ENCODE results near the gene KCNN3. TPM values are rescaled to one million over a fixed set of nuclear protein-coding genes. Genes with fewer than 3 reads are reported as not detected.

Gene KCNN3
- total RNA-seq, 1 donor from 2014 or later, result 0.07 TPM

DNA sequence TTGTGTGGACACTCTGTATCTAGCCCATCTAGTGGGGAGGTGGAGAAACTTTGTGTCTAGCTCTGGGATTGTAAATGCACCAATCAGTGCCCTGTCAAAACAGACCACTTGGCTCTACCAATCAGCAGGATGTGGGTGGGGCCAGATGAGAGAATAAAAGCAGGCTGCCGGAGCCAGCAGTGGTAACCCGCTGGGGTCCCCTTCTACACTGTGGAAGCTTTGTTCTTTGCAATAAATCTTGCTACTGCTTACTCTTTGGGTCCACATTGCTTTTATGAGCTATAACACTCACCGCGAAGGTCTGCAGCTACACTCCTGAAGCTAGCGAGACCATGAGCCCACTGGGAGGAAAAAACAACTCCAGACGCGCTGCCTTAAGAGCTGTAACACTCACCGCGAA, 198.7 kb downstream of the KCNN3 start:
- intact Hi-C loops (cut with micrococcal nuclease), result loop anchor here (5.0 kb wide), 1 partner anchor 189 kb away; no protein-coding TSS in a partner anchor

DNA sequence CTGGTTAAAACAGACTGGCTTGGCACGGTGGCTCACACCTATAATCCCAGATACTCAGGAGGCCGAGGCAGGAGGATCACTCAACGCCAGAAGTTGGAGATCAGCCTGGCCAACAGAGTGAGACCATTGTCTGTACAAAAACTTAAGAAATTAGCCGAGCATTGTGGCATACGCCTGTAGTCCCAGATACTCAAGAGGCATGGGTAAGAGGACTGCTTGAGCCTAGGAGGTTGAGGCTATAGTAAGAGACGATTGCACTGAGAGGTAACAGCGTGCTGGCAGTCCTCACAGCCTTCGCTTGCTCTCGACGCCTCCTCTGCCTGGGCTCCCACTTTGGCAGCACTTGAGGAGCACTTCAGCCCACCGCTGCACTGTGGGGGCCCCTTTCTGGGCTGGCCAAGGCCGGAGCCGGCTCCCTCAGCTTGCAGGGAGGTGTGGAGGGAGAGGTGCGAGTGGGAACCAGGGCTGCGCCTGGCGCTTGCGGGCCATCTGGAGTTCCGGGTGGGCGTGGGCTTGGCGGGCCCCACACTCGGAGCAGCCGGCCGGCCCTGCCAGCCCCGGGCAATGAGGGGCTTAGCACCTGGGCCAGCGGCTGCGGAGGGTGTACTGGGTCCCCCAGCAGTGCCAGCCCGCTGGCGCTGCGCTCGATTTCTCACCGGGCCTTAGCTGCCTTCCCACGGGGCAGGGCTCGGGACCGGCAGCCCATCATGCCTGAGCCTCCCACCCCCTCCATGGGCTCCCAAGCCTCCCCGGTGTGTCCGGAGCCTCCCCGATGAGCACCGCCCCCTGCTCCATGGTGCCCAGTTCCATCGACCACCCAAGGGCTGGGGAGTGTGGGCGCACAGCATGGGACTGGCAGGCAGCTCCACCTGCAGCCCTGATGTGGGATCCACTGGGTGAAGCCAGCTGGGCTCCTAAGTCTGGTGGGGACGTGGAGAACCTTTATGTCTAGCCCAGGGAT, 199.5 kb downstream of the KCNN3 start:
- intact Hi-C loops (cut with micrococcal nuclease), result loop anchor here (5.0 kb wide), 1 partner anchor 188 kb away; no protein-coding TSS in a partner anchor

DNA sequence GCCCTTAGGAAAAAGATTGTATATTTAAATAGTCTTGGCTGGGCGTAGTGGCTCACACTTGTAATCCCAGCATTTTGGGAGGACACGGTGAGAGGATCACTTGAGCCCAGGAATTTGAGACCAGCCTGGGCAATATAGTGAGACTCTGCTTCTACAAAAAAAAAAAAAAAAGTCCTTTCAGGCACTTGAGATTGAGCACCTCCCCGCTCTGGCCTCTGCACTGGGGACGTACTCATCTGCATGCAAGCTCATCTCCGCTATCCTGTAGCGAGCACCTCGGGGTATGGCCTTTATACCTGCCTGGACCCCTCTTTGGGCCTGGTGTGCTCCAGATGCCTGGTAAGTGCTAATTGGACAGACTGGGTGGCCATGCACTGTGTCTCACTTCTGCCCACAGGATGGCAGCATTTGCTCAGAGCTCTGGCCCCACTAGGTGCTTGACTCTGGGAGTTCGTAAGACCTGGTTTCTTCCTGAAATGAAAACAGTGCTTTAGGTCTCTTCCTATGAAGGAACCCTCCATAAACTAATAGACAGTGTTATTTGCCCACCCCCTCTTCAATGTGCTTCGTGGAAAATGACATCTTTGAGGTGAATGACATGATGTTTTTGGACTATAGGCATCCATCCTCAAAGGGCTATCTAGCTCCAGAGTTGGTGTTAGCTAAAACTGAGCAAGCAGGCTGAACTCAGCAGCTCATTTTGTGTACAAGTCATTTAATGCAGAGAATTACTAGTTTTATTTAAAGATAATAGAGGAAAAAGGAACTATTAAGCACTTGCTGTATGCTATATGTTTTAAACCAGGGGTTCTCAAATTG, 200.4 kb downstream of the KCNN3 start:
- intact Hi-C loops (cut with micrococcal nuclease), result loop anchor here (1.0 to 10.0 kb wide), 5 partner anchors 78 to 395 kb away; partner anchors contain the start of gene EFNA4

DNA sequence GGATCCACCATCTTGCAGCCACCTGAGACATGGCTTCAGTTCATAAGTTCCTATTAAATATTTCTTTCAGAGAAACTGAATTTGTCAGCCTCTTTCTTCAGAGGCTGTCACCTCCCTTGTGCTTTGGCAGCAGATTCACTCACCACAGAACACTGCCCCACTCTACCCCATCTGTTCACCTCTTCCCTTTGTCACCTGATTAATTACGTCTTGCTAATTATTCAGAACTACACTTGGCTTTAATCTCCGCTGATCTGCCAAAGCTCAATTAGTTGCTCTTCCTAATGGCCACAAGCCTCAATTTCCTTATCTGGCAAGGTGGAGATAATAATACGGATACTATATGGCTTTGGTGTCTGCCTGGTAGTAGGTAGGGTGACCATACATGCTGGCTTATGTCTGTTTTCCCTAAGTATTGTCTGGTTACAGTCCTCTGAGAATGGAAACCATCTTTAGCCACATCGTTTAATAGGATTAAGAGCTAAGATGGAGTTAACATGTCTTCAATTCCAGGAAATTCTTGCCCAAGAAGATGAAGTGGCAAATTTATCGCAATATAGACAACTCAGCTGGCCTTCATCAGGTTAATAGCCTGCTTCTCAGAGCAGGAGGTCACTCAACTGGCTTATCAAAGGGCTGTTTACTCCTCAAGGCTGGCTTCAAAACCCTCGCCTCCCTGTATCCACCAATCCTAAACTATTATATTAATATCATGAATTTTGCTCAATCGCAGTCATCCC, 203.9 kb downstream of the KCNN3 start:
- intact Hi-C loops (cut with micrococcal nuclease), result loop anchor here (5.0 to 10.0 kb wide), 2 partner anchors 81 to 399 kb away; partner anchors contain the start of gene EFNA4

DNA sequence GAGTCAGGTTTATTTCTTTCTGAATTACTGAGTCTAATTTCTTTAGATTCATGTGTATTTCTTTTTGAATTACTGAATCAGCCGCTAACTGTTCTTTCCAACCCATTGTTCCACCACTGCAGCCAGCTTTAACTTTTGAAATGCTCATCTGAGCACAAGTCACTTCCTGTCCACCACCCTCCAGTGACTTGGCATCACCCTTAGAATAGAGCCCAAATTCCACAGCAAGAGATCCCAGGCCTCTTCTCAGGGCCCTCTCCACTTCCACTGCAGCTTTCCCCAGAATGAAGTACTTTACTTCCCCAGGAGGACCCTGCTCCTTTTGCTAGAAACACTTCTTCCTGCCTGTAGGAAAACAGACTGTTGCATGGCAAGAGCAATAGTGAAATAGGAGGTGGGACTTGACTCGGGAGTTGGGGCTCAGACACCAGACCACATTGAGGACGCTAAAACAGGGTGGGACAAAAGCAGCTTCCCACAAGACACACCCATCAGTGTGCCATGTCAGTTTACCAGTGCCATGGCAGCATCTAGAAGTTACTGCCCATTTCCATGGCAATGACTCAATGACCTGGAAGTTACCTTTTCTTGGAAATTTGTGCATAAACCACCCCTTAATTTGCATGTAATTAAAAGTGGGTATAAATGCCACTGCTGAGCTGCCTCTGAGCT, 205.6 kb downstream of the KCNN3 start:
- intact Hi-C loops (cut with micrococcal nuclease), result loop anchor here (5.0 to 10.0 kb wide), 2 partner anchors 83 to 400 kb away; partner anchors contain the start of gene EFNA4

DNA sequence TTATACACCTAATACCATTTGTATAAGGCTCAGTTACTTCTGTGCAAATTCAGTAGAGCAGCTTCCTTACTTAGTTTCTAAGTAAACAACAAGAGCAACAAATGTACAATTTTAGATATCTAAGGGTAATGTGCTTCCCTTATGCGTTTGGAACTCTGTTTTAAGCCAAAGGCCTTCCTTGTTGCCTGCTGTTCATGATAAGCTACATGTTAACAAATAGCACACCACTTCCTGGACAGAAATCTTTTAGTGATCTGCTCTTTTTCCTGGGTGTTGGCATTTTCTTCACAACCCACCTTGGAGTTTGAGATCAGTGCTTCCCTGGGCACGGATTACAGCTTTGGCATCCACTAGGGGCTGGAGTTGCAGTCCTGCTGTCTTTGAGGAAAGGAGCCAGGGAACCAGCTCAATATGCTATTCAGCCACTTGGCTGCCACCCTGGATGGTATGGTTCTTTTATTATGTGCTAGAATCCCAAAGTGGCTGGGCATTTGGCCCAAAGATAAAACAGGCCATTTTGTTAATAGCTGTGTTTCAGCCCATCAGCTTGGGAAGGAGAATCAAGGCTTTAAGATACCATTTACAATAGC, 206.5 kb downstream of the KCNN3 start:
- intact Hi-C loops (cut with micrococcal nuclease), result loop anchor here (10.0 kb wide), 1 partner anchor 401 kb away; the partner anchor contains the start of gene EFNA4

DNA sequence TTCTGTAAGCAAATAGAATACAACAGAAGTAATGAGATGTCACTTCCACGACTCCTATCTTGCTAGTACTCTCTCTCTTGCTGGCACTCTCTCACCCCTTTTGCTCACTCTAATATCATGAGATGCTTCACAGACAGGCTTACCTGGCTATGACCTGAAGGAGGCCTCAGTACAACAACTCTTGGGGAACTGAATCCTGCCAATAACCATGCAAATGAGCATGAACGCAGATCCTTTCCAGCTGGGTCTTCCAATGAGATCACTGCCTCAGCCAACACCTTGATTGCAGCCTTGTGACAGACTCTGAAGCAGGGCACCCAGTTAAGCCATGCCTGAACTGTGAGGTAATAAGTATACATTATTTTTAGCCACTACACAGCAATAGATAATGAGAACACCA, 209.0 kb downstream of the KCNN3 start:
- intact Hi-C loops (cut with micrococcal nuclease), result loop anchor here (10.0 kb wide), 1 partner anchor 404 kb away; the partner anchor contains the start of gene EFNA4

DNA sequence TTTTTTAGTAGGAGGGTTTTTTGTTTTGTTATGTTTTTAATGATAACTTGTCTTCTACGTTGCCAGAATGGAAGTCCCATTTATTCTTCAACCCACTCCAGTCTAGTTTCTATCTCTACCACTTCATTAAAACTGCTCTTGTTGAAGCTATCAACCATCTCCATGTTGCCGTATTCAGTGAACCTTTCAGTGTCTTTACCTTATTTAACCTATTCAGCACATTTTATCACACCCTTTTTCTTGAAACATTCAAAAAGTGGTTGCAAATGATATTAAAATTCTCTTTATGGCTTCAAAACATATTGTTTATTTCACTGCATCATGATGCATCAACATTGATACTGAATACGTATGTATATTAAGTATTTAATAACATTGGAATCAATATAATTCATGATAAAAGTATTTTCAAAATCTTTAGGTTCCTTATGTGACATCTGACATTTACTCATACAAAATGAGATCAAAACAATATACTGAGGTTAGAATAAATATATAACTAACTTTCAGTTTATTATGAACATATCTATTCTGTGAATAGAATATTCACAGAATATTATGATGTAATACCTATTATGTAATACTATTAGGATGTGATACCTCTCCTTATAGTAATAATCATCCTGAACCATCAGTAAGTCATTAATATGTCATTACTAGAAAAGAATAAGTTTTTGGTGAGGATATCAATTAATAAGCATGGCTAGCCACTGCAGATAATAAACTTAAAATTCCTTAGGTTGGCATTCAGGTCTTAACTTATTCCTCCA, 210.1 kb downstream of the KCNN3 start:
- intact Hi-C loops (cut with micrococcal nuclease), result loop anchor here (10.0 kb wide), 1 partner anchor 405 kb away; the partner anchor contains the start of gene EFNA4

DNA sequence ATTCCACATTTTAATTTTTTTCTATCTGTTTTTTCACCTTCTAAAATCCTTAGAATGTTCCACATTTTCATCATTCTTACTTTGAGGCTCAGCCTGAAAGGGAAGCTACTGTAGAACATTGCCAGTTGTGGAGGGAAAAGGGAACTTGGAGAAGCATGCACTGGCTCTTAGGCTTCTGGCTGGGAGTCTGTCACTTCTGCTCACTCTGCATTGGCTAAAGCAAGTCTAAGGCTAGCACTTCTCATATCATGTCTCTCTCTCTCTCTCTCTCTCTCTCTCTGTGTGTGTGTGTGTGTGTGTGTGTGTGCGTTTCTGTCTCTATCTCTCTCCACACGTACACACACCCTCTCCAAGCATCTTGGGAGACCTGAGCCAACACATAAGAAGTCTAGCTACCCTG, 212.5 kb downstream of the KCNN3 start:
- intact Hi-C loops (cut with micrococcal nuclease), result no loop called here

DNA sequence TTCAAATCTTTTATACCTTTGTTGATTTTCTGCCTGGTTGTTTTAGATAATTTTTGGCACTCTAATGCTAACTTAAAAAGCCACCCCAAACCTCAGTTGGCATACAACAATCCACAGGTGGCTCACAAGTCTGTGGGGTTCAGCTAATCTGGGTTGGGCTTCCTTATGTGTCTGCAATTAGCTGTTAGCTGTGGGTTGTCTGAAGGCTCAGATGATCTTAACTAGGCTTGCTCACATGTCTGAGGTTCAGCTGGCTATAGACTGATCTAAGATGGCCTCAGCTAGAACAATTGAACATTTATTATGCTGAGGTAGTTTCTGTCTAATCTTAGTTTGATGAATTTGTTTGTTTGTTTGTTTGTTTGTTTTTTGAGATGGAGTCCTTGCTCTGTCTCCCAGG, 217.2 kb downstream of the KCNN3 start:
- intact Hi-C loops (cut with micrococcal nuclease), result no loop called here

Other genes starting within 250 kb of the KCNN3 start
- 45.3 and 47.9 TPM in 2 replicates for gene PMVK, start 66.4 kb upstream of the KCNN3 start, total RNA-seq
- 64.6 and 68.4 TPM in 2 replicates for gene PBXIP1, start 85.8 kb upstream of the KCNN3 start, total RNA-seq
- gene PYGO2, start 91.5 kb upstream of the KCNN3 start, total RNA-seq, result 43.8 and 44.7 TPM in 2 replicates
- 78.1 and 81.9 TPM in 2 replicates for gene SHC1, start 100.5 kb upstream of the KCNN3 start, total RNA-seq
- 141 and 143 TPM in 2 replicates for gene CKS1B, start 104.4 kb upstream of the KCNN3 start, total RNA-seq
- 50.3 and 52.5 TPM in 2 replicates for gene FLAD1, start 113.1 kb upstream of the KCNN3 start, total RNA-seq
- 0.59 TPM in 1 of 2 replicates, not detected in the other for gene LENEP, start 123.3 kb upstream of the KCNN3 start, total RNA-seq
- gene ZBTB7B, start 132.5 kb upstream of the KCNN3 start, total RNA-seq, result 121 and 129 TPM in 2 replicates
- gene DCST2, start 163.5 kb upstream of the KCNN3 start, total RNA-seq, result 0.16 and 0.23 TPM in 2 replicates
- gene DCST1, start 163.5 kb upstream of the KCNN3 start, total RNA-seq, result not detected in 2 replicates
- 47.0 and 51.4 TPM in 2 replicates for gene ADAM15, start 181.0 kb upstream of the KCNN3 start, total RNA-seq
- 6.0 and 6.8 TPM in 2 replicates for gene EFNA4, start 193.5 kb upstream of the KCNN3 start, total RNA-seq
- gene EFNA3, start 208.6 kb upstream of the KCNN3 start, total RNA-seq, result 2.3 and 2.4 TPM in 2 replicates